HCT116 (cell line): ENCODE data around the gene MTUS2. TPM values are rescaled to one million over a fixed set of nuclear protein-coding genes. Genes with fewer than 3 reads are reported as not detected.

ENCODE experiments used
- ATAC-seq: fragments of 200-7000 bp; cut with Tn5 transposase; 2 replicates; pipeline ENCODE4 v1.9.1; 2020; ENCODE audit warnings: mild to moderate bottlenecking, moderate library complexity
- BruUV-seq: library from RNA; stranded (reverse); fragments of 400-500 nt; replicated peaks from 2 replicates; lab custom pipeline; 2021; lab: Mats Ljungman, UMichigan
- CTCF ChIA-PET: fragments of 300-600 bp; sonication (Branson Sonifier 250); formaldehyde crosslinking; loops from one replicate; lab custom pipeline; 2021; ENCODE audit warnings: antibody characterized with exemption; lab: Charles Lee
- POLR2A ChIA-PET: fragments of 300-600, 350-600 bp; sonication (Branson Sonifier 250); formaldehyde crosslinking; loops from one replicate; lab custom pipeline; 2021; ENCODE audit warnings: antibody characterized with exemption; lab: Charles Lee
- RAD21 ChIA-PET, 2 experiments: fragments of 300-600 bp; sonication (Branson Sonifier 250); formaldehyde crosslinking; loops; one replicate each; lab custom pipeline; 2023; ENCODE audit warnings: low total read pairs in 2 of 2; ENCODE audit not compliant: uncharacterized antibody in 2 of 2, unreplicated experiment in 2 of 2, low non-redundant PET in 1 of 2; lab: Charles Lee
- DNase-seq: peaks from one replicate; pipeline ENCODE4 v3.0.0-alpha.2; 2010; ENCODE audit warnings: low read depth, low spot score
- H2AFZ ChIP-seq: fragments of 200-600 bp; shearing (Covaris generic), sonication (generic); 2 replicates; pipeline ENCODE4 v1.6.1; 2017; ENCODE audit warnings: low read depth, mixed run types, mixed read lengths, antibody characterized with exemption, low read length; ENCODE audit not compliant: poor library complexity, severe bottlenecking
- H3K27ac ChIP-seq: 2 replicates; pipeline ENCODE4 v1.5.1; 2012; ENCODE audit warnings: low read depth, low read length
- H3K27me3 ChIP-seq: fragments of 200-600 bp; sonication (generic); 2 replicates; pipeline ENCODE4 v1.6.1; 2016; ENCODE audit warnings: mixed run types, low read length, mixed read lengths; ENCODE audit not compliant: insufficient read depth
- H3K36me3 ChIP-seq, 2 experiments: fragments of 200-500 bp in 1 of 2; fragments of 200-600 bp in 1 of 2; sonication (Bioruptor generic) in 1 of 2; sonication (generic) in 1 of 2; 2 replicates each; pipeline versions ENCODE4 v1.5.1 to v1.6.1; 2014 to 2016; ENCODE audit warnings: low read length in 2 of 2, inconsistent platforms in 1 of 2, mixed read lengths in 1 of 2, mixed run types in 1 of 2; ENCODE audit not compliant: insufficient read depth in 2 of 2, control insufficient read depth in 1 of 2
- H3K4me1 ChIP-seq, 2 experiments: fragments of 200-600 bp in 1 of 2; sonication (generic) in 1 of 2; 2 replicates each; pipeline versions ENCODE4 v1.5.1 to v1.6.1; 2012 to 2017; ENCODE audit warnings: low read length in 2 of 2, inconsistent platforms in 1 of 2, mild to moderate bottlenecking in 1 of 2, mixed read lengths in 1 of 2, mixed run types in 1 of 2, moderate library complexity in 1 of 2; ENCODE audit not compliant: insufficient read depth in 2 of 2, control insufficient read depth in 1 of 2
- H3K4me2 ChIP-seq: fragments of 200-600 bp; sonication (generic); 2 replicates; pipeline ENCODE4 v1.6.1; 2017; ENCODE audit warnings: mixed run types, low read length, mixed read lengths
- H3K4me3 ChIP-seq, 2 experiments: fragments of 200-600 bp in 1 of 2; sonication (generic) in 1 of 2; replicated peaks in 1 of 2; 2 replicates each; pipeline ENCODE4 v1.5.1; 2011 to 2016; ENCODE audit warnings: low read length in 2 of 2, control low read depth in 1 of 2, low read depth in 1 of 2, mild to moderate bottlenecking in 1 of 2, mixed read lengths in 1 of 2, mixed run types in 1 of 2
- H3K79me2 ChIP-seq: fragments of 200-600 bp; sonication (generic); 2 replicates; pipeline ENCODE4 v1.6.1; 2017; ENCODE audit warnings: mild to moderate bottlenecking, mixed run types, low read length, moderate library complexity, mixed read lengths; ENCODE audit not compliant: insufficient read depth
- H3K9ac ChIP-seq: fragments of 200-600 bp; sonication (generic); 2 replicates; pipeline ENCODE4 v1.6.1; 2016; ENCODE audit warnings: low read length, mixed read lengths
- H3K9me2 ChIP-seq: fragments of 200-600 bp; sonication (generic), shearing (Covaris generic); 2 replicates; pipeline ENCODE4 v1.6.1; 2017; ENCODE audit warnings: mixed run types, mild to moderate bottlenecking, moderate library complexity; ENCODE audit not compliant: insufficient read depth
- H3K9me3 ChIP-seq, 2 experiments: fragments of 200-500 bp in 1 of 2; fragments of 200-600 bp in 1 of 2; sonication (Bioruptor generic) in 1 of 2; sonication (generic) in 1 of 2; 2 replicates each; pipeline ENCODE4 v1.6.1; 2014 to 2017; ENCODE audit warnings: low read length in 2 of 2, mixed read lengths in 2 of 2, inconsistent platforms in 1 of 2, low read depth in 1 of 2, mild to moderate bottlenecking in 1 of 2, mixed run types in 1 of 2, moderate library complexity in 1 of 2; ENCODE audit not compliant: control insufficient read depth in 1 of 2, insufficient read depth in 1 of 2
- H4K20me1 ChIP-seq: fragments of 200-600 bp; sonication (generic), shearing (Covaris generic); 2 replicates; pipeline ENCODE4 v1.6.1; 2017; ENCODE audit warnings: mixed run types, mild to moderate bottlenecking, moderate library complexity; ENCODE audit not compliant: insufficient read depth
- ATF3 ChIP-seq: IDR thresholded peaks from 2 replicates; pipeline ENCODE4 v1.6.1; 2012
- ELF1 ChIP-seq: IDR thresholded peaks from 2 replicates; pipeline ENCODE4 v1.6.1; 2012; ENCODE audit warnings: low read depth, borderline replicate concordance
- EZH2 ChIP-seq: fragments of 200-600 bp; sonication (generic); IDR thresholded peaks from 2 replicates; pipeline ENCODE4 v1.6.1; 2017; ENCODE audit warnings: antibody characterized with exemption, mixed run types
- EZH2phosphoT487 ChIP-seq: fragments of 200-600 bp; IDR thresholded peaks from 2 replicates; pipeline ENCODE4 v1.6.1; 2018; ENCODE audit warnings: antibody characterized with exemption, borderline replicate concordance
- FOSL1 ChIP-seq: IDR thresholded peaks from 2 replicates; pipeline ENCODE4 v1.6.1; 2012; ENCODE audit warnings: low read depth
- JUND ChIP-seq: IDR thresholded peaks from 2 replicates; pipeline ENCODE4 v1.6.1; 2012
- POLR2A ChIP-seq: IDR thresholded peaks from 2 replicates; pipeline ENCODE4 v1.7.0; 2011; ENCODE audit warnings: borderline replicate concordance; ENCODE audit not compliant: insufficient read depth, insufficient read length; ENCODE audit errors: extremely low read depth
- POLR2AphosphoS5 ChIP-seq: IDR thresholded peaks from 2 replicates; pipeline ENCODE4 v1.6.1; 2011; ENCODE audit warnings: mild to moderate bottlenecking, low read depth, low read length, moderate library complexity
- RAD21 ChIP-seq: IDR thresholded peaks from 2 replicates; pipeline ENCODE4 v1.6.1; 2012; ENCODE audit warnings: low read depth, mild to moderate bottlenecking
- REST ChIP-seq: IDR thresholded peaks from 2 replicates; pipeline ENCODE4 v1.6.1; 2012; ENCODE audit warnings: low read depth
- SIN3A ChIP-seq: IDR thresholded peaks from 2 replicates; pipeline ENCODE4 v1.6.1; 2012; ENCODE audit warnings: low read depth
- SP1 ChIP-seq: IDR thresholded peaks from 2 replicates; pipeline ENCODE4 v1.6.1; 2012; ENCODE audit warnings: low read depth
- SRF ChIP-seq: IDR thresholded peaks from 2 replicates; pipeline ENCODE4 v1.6.1; 2012; ENCODE audit warnings: low read depth
- ZFX ChIP-seq: fragments of 450-650 bp; IDR thresholded peaks from 2 replicates; pipeline ENCODE4 v1.6.1; 2017
- intact Hi-C: fragments of 100-400 bp; cut with micrococcal nuclease; formaldehyde crosslinking; loops from 2 replicates; pipeline ENCODE4 v1.10.0; 2022
- total RNA-seq: library from RNA; stranded (reverse); gene quantifications from one replicate; pipeline ENCODE4 v1.2.1, GENCODE V29; 2021; ENCODE audit not compliant: unreplicated experiment

MTUS2 gene
- total RNA-seq, 1 experiment from 2014 or later = 0.02 TPM

- TF ChIP-seq SP1 (no peak), RAD21 (no peak), SIN3A (no peak), ZFX (no peak), REST (no peak), ELF1 (no peak), EZH2 (no peak), JUND (no peak), EZH2phosphoT487 (no peak)
- TF ChIP-seq, all 23 proteins: peak for 0
These were observed 186.3 kb downstream of the MTUS2 start (continued) for GRCh38 chr13:29006359-29006850.

- H3K9ac ChIP-seq = no peak overlapping the region
- no peaks in the 10 kb centered on the region for H3K9me3 ChIP-seq
- CTCF ChIA-PET = no interaction called here
- BruUV-seq = no TSS peak
- H3K79me2 ChIP-seq = no peaks in the 10 kb centered on the region
- no peak overlapping the region for H3K27ac ChIP-seq
- H3K27me3 ChIP-seq = peaks cover 37% of the 10 kb centered on the region
- TF ChIP-seq POLR2AphosphoS5 (no peak), ELF1 (no peak), SRF (no peak), POLR2A (no peak), ATF3 (no peak), FOSL1 (no peak), EZH2 (no peak)
- DNase-seq = no peak
- no peak overlapping the region for H2AFZ ChIP-seq
- H3K4me2 ChIP-seq = no peak overlapping the region
- no peaks in the 10 kb centered on the region for H3K4me1 ChIP-seq
- RAD21 ChIA-PET = no interaction called here
- POLR2A ChIA-PET = no interaction called here
- no peak for ATAC-seq
- H3K4me3 ChIP-seq = no peak overlapping the region
- H4K20me1 ChIP-seq = no peaks in the 10 kb centered on the region
- H3K36me3 ChIP-seq = no peaks in the 10 kb centered on the region
- no peaks in the 10 kb centered on the region for H3K9me2 ChIP-seq
- intact Hi-C loops = no loop called here
These were observed 188.2 kb downstream of the MTUS2 start for GRCh38 chr13:29008296-29008695.
